C4-2B (cell line): Measurements from ENCODE around the gene DESI1.

ENCODE experiments used
- ZFX ChIP-seq: fragments of 450-650 bp; IDR thresholded peaks from 2 replicates; pipeline ENCODE4 v1.6.1; 2017
- TF ChIP-seq, protein P1 (sequence below): fragments of 450-650 bp; conservative IDR thresholded peaks from 2 replicates; pipeline ENCODE4 v1.5.1; 2017; ENCODE audit warnings: mild to moderate bottlenecking

DNA sequence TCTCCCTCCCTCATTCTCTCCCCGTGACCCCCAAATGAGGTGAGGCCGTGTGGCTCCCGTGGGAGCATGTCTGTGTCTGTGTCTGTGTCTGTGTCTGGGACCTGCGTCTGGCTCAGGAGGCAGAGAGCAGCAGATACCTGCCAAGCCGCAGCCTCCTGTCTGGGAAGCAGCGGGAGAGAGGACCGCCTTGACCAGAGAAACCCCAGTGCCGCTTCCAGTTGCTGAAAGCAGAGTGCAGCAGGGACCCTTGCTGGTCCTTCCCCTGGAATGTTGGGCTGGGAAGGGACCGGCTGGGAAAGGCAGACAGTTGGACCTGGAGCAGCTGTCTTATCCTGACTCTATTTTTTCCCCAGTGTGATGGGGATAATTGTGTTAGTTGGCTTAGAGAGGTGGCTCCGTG, 59.5 kb downstream of the DESI1 start:
- TF ChIP-seq, protein P1, sequence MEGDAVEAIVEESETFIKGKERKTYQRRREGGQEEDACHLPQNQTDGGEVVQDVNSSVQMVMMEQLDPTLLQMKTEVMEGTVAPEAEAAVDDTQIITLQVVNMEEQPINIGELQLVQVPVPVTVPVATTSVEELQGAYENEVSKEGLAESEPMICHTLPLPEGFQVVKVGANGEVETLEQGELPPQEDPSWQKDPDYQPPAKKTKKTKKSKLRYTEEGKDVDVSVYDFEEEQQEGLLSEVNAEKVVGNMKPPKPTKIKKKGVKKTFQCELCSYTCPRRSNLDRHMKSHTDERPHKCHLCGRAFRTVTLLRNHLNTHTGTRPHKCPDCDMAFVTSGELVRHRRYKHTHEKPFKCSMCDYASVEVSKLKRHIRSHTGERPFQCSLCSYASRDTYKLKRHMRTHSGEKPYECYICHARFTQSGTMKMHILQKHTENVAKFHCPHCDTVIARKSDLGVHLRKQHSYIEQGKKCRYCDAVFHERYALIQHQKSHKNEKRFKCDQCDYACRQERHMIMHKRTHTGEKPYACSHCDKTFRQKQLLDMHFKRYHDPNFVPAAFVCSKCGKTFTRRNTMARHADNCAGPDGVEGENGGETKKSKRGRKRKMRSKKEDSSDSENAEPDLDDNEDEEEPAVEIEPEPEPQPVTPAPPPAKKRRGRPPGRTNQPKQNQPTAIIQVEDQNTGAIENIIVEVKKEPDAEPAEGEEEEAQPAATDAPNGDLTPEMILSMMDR, result no peak
- no peak for TF ChIP-seq ZFX
